GM10266 (cell line): ENCODE measurements around the gene ARID1A.

Experiments used
- DNase-seq: peaks from one replicate; pipeline ENCODE4 v3.0.0; 2012; ENCODE audit errors: extremely low spot score
- CTCF ChIP-seq: IDR thresholded peaks from 2 replicates; pipeline ENCODE4 v1.5.1; 2012; ENCODE audit warnings: mild to moderate bottlenecking, low read depth; ENCODE audit not compliant: control insufficient read depth, insufficient read depth; ENCODE audit errors: missing control alignments

ARID1A gene

DNA sequence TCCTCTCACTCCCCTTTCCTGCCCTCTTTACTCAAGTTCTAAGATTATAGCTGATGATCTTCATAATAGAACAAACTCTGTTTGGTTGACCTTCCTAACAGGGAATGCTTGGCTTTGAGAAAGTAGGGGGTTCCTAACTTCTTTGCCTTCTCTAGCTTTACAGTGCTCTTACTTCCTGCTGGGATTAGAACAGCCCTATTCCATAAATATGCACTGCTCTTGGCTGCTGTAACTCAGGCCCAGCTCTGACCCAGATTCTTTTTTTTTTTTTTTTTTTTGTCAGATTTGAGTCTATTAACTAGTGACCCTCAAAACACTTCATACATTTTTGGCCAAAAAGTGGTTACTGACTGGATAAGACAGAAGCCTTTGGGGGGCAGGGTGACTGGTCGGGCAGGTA is 52.5 kb downstream of the ARID1A start:
- no peak for TF ChIP-seq CTCF
- no peak for DNase-seq

- no peak for DNase-seq
- TF ChIP-seq CTCF, result no peak
Observed at GRCh38 chr1:26749458-26749857, 53.6 kb downstream of the ARID1A start.

GRCh38 chr1:26750428-26750827 is 54.6 kb downstream of the ARID1A start:
- no peak for TF ChIP-seq CTCF
- DNase-seq, result no peak

DNA sequence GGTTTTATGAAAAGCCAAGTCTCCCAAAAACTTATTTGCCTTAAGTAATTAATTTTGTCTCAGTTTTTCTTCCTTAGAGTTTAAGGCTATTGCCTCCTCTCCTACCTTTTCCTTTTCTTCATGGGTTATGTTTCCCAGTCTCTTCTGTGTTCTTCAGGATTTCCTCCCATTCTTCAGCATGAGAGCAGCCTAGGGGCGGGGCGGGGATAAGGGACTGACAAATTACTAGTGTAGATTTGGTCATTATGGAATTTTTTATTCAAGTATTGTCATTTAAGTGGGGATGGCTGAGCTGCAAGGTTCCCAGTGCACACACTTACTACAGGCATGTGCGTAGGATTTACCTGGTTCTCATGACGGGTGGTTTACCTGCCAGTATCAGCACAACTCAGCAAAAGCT is 56.7 kb downstream of the ARID1A start:
- no peak for DNase-seq
- TF ChIP-seq CTCF, result peak; percentile 2

DNA sequence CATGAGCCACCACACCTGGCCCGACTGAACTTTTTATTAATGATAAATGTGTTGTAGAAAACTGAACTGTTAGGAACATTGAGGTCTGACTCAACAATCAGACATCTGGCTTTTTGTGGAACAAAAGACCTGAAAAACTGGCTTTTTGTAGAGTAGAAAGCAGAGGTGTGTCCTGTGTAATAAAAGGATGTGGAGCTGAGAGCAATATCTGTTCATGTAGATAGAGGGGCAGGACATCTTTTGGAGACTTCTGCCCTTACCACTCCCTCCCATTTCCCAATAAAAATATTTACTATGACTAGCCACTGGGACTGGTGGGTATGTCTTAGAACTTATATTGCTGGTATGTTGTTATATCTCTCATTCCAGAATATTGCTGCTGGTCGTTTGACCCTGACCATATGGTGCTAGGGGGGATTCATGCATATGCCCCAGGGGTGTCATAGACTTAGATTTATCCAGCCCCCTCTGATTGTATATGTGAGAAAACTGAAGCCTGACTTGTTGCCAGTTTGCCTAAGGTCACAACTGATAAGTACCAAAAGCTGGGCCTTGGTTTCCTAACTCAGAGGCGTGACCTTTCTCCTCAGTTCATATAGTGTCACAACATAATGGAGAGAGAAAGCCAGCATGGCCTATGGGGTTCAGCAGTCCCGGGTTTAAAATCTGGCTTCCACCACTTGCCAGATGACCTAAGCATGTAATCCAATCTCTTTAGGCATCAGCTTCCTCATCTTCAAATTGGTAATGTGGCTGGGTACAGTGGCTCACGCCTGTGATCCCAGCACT is 58.5 kb downstream of the ARID1A start:
- TF ChIP-seq CTCF, result no peak
- DNase-seq, result no peak

- no peak for DNase-seq
- no peak for TF ChIP-seq CTCF
Observed at GRCh38 chr1:26758358-26758757, 62.5 kb downstream of the ARID1A start.

- no peak for TF ChIP-seq CTCF
- DNase-seq, result no peak
Observed at GRCh38 chr1:26759531-26759930, 63.7 kb downstream of the ARID1A start.
